G401.6 (cell line): ENCODE results near the gene PSRC1.

Experiments used
- FAIRE-seq: peaks from 2 replicates; lab custom pipeline; 2012; peaks lifted over from hg19 to GRCh38; lab: Jason Lieb, UNC

Gene PSRC1

DNA sequence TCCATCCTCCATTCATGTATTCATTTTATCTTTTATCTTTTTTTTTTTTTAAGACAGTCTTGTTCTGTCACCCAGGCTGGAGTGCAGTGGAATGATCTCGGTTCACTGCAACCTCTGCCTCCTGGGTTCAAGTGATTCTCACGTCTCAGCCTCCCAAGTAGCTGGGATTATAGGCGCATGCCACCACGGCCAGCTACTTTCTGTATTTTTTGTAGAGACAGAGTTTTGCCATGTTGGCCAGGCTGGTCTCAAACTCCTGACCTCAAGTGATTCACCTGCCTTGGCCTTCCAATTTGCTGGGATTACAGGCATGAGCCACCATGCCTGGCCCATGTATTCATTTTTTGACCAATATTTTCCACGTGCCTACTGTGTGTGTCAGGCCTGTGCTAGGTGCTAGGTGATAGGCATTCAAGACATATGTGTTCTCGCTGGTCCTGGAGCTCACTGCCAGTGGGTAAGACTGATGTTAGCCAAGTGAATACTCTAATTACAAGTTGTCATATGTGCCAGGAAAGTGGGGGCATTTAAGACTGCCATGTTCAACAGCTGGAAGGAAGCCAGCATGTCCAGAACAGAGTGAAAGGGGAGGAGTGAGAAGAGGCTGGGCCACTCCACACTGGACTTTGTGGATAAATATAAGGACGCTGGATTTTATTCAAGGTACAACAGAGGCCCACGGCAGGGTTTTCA is 38.9 kb downstream of the PSRC1 start:
- no peak for FAIRE-seq

DNA sequence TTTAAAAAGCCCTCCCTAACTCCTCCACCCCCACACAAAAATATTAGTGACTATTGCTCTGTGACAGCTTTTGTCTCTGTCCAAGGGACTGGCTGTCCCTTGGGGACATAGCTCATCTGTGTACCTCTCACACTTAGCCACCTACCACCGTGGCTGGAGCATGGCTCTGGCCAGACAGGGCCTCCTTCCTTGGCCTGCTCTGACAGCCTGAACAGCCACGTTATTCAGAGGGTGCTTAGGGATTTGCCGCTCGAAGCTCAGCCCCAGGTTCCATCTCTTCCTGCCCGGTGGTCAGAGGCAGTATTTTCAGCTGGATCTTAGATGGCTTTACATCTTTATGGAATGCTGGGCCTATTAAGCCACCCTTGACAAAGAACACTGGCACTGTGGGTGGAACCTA is 39.7 kb downstream of the PSRC1 start:
- FAIRE-seq = no peak

DNA sequence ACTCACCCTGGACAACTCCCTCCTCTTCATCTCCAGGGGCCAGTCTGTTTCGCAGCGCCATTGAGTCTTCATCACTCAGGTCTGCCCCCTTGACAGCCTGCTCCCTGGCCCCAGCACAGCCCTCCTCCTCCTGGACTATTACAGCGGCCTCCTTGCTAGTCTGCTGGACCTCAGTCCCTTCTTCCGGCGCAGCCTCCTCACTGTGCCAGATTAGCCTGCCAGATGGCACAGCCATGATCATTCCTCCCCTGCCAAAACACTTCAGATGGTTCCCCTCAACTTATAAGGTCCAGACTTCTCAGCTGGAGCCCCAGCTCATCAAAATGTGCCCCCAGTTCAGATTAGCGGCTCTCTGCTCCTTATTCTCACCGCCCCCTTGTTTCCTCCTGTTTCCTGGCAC is 40.6 kb downstream of the PSRC1 start:
- FAIRE-seq = no peak

DNA sequence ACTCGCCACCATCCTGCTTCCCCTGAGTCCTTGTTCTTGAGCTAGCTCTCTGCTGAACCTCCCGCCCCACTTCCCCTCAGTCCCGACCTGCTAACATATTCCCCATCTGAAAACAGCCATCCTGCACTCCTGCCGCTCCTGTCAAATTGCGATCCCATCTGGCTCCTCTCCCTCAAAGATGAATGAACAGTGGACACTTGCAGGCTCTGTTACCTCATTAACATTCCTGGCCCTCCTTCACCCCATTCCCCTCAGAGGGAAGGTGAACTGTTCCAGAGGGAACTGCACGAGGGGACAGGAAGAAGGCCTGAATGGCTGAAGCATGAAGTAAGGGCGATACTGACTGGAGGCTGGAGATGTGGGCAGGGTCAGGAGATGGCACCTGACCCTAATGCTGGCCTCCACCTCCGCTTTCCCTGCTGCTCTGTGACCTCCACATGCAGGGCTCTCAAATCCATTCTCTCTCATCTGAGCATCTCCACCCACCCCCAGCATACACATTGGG is 41.1 kb downstream of the PSRC1 start:
- no peak for FAIRE-seq

DNA sequence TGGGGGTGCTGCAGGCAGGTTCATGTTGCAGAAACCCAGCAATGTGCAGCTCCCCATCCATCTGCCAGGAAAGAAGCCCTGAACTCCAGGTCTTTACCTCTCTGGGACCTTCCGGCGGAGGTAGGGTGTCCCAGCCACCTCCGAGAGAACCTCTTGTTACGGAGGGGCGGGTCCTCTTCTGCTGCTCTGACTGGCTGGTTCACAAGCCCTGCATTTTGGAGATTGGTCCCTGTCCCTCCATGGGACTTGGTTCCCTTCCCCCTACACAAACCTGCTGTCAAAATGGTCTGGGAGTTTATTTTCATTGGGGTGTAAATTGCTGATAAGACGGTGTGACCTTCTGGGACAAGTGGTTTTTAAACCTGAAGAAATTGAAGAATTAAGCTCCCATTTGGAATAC is 41.6 kb downstream of the PSRC1 start:
- FAIRE-seq = no peak

DNA sequence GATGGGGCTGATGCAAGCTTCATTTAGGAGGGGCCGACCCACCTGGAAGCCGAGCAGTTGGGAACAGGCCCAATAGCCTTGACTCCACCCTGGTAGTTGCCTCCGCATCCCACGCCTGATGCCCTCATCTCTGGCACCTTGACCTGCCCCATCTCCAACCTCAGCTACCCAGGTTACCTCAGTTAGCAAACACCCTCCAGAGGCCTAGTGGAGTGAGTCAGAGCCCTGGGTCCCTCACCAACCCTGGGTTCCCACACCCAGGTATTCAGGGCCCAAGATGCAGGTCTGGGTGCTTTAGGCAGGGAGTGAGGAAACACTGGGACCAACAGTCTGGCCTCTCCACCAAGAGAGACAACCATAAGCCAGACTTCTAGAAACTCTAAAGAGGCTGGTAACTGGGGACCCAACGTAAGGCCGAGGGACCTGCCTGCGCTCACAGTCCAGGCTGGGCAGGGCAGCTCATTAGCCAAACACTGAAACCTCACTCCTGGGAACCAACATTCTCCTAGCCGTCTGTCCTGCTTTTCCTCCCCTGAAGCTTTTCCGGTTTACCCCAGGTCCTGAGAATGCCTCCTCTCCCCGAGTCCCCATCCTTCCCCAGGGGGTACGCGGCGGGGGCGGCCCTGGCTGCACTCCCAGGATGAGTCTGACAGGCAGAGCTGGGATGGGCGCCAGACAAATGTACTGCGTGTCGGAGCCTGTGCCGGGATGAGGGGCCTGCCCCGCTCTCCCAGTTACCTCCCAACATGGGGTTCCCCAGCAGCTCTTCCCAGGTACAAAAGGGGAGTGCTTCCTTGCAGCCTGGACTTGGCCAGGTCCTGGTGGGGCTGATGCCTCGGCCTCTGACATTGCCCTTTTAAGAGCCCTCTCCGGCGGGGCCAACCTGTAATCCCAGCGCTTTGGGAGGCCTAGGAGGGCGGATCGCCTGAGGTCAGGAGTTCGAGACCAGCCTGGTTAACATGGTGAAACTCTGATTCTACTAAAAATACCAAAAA is 42.5 kb downstream of the PSRC1 start:
- FAIRE-seq = no peak

DNA sequence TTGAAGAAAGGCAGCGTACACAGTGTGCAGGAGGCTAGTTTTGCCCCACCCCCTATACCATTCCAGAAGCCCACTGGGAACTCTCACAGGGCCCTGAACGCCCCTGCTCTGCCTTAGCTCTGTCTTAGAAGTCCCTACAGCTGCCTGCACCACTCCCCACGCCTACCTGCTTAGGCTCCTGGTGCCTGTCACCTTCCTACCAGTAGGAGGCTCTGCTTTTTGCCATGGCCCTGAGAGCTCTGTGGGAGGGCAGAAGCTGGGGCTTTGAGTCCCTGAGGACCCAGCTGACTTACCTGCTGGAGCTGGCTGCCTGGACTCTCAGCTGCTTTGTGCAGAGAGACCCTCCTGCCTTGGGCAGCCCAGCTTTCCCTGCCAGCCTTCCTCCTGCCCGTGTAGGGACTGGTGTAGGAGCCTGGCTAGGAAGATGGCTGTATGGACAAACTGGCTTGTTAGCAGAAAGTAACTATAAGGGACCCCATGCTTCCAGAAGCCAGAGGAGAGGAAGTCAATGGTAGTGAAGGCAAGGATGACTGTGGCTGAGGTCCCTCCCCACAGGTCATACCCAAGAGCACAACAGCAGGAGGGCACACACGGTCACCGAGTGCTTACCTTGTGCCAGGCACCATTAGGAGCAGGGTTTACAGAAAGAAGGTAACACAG is 43.4 kb downstream of the PSRC1 start:
- FAIRE-seq = no peak

DNA sequence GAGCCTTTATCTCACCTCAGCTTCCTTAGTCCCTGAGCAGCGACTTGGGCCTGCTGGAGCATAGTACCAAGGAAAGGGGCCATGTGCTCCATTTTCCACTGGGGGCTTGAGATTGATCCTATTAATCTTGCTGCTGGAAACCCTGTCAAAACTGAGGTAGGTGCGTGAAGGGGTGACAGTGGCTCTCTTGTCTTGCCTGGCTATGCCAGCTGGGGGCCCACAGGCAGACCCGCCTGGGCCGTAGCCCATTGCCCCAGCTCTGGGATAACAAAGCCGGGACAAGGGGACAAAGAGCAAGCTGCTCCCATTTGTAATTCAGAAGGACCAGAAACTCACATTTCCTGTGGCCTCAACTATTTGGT is 43.9 kb downstream of the PSRC1 start:
- no peak for FAIRE-seq

DNA sequence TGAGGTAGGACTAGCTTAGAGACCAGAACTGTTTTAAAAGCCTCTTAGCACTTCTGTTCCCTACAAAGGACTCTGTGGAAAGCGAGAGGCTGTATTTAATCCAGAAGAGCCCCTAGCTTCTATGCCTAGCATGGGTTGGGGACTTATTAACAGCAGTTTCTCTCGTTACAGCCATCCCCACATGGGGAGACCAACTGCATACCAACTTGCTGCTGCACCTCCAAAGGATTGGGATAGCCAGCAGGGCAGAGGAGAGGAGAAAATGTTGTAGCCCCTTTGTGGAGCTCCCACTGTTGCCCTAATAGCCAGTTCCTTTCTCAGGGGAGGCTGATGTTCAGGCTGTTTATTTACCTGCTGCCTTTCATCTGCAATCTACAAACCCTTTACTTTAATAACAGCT is 44.6 kb downstream of the PSRC1 start:
- no peak for FAIRE-seq

DNA sequence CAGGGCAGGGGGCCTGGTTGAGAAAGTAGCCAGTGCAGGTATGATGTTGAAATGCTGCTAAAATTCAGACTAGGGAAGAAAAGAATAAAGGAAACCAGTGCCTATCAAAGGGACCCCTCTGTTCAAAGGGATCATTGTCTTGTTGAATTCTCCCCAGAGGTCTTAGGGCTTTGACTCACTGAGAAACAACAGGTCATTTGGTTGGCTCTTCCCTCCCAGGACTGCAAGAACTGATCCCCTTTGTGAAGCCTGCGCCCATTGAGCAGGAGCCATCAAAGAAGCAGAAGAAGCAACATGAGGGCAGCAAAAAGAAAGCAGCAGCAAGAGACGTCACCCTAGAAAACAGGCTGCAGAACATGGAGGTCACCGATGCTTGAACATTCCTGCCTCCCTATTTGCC is 45.4 kb downstream of the PSRC1 start:
- FAIRE-seq = no peak

DNA sequence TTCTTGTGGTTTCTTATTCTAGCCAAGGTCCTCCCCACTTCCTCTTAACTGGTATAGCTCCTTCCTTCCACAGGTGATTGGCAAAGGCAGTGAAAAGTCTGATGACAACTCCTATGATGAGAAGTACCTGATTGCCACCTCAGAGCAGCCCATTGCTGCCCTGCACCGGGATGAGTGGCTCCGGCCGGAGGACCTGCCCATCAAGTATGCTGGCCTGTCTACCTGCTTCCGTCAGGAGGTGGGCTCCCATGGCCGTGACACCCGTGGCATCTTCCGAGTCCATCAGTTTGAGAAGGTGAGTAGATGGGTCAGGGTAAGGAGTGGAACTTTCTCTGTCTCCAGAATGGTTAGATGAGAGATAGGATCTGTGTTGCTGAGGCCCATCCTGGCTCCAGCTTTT is 47.8 kb downstream of the PSRC1 start:
- no peak for FAIRE-seq

DNA sequence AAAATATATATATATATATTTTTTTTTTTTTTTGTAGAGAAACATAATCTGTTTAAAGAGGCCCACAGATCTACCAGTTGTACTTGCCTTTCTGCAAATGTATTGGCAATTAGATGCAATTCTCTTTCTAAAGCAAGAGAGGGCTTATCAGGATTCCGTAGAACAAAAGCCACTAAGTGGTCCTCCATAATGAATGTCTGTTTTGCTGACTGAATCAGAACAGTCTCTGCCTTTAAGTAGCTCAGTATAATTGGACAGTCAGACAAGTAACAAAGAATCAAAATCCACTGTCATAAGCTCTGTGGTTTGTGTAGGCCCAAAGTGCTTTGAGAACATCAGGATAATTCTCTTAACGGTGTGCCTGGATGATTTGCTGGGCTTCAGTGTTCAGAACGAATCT is 51.9 kb downstream of the PSRC1 start:
- no peak for FAIRE-seq
